ENCODE results near the gene CPA5.

DNA sequence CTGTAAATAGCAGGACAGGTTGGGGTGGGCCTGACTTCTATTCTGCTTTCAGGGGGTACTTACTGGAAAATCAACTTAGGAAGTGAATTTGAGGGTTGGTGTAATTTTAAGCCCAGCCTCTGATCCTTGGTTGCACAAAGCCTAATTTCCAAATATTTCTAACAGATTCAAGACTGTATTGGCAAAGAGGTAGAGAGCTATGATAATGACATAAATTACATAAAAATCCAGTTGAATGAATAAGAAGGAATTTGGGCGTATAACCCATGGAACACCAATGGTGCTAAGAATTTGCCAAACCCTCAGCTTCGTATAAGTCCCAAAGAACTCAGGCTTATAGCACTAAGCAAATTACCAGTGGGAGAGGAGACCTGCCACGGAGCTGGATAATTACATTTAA lies 39.7 kb upstream of the CPA5 start:
- TF ChIP-seq, protein P1, sequence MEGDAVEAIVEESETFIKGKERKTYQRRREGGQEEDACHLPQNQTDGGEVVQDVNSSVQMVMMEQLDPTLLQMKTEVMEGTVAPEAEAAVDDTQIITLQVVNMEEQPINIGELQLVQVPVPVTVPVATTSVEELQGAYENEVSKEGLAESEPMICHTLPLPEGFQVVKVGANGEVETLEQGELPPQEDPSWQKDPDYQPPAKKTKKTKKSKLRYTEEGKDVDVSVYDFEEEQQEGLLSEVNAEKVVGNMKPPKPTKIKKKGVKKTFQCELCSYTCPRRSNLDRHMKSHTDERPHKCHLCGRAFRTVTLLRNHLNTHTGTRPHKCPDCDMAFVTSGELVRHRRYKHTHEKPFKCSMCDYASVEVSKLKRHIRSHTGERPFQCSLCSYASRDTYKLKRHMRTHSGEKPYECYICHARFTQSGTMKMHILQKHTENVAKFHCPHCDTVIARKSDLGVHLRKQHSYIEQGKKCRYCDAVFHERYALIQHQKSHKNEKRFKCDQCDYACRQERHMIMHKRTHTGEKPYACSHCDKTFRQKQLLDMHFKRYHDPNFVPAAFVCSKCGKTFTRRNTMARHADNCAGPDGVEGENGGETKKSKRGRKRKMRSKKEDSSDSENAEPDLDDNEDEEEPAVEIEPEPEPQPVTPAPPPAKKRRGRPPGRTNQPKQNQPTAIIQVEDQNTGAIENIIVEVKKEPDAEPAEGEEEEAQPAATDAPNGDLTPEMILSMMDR (IDR thresholded peaks at IDR 0.05), result no peak
- TF ChIP-seq POLR2A (IDR thresholded peaks at IDR 0.05), result no peak

Measured in right lobe of liver (tissue), 4 donors.